ENCODE measurements around the gene MAGOH.
"Not testable (repeated sequence)": the region's sequence is repeated elsewhere in the genome, so short reads cannot be mapped to it uniquely, and the experiment has no call there.

The MAGOH gene

GRCh38 chr1:53238197-53239155 lies at the start of gene MAGOH:
TSS of gene MAGOH (minus strand) at chr1:53238518. CDS start at chr1:53238448, 70 bp downstream.
- DNase-seq = peak; percentile 94 to 97

- no peak for DNase-seq
Measured at GRCh38 chr1:53286955-53287354, 48.6 kb upstream of the MAGOH start.

- DNase-seq = no peak
Measured at GRCh38 chr1:53285969-53286760, 47.8 kb upstream of the MAGOH start.

DNA sequence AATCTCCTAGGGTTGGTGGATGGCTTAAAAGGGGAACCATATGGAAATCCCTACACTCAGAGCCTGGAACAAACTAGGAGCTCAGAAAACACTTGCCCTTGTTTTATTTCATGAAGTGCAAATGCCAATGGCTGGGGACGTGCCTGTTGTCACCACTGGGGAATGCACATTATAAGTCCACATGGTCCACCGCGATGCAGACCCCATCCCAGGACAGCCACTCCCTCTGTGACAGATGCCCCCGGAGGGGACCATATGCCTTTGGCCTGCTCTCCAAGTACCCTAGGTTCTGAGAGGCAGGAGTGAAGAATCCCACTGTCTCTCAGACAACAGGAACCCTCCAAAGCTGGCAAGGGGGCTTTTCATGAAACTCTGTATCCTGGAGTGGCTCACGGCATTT lies 47.2 kb upstream of the MAGOH start:
- no peak for DNase-seq

GRCh38 chr1:53284224-53285020 lies 46.1 kb upstream of the MAGOH start:
- DNase-seq = no peak

DNA sequence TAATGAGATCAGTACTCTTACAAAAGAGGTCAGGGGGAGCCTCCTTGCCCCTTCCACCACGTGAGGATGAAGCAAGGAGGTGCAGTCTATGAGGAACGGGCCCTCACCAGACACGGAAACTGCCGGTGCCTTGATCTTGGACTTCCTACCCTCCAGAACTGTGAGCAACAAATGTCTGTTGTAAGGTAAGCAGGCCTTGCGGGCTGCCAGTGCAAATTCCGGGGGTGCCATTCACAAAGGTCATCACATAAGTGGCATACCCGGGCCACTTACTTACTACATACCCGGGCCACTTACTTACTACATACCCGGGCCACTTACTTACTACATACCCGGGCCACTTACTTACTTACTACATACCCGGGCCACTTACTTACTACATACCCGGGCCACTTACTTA lies 44.8 kb upstream of the MAGOH start:
- DNase-seq = not testable (repeated sequence)

- no peak for DNase-seq
Measured at GRCh38 chr1:53281133-53281532, 42.8 kb upstream of the MAGOH start.

DNA sequence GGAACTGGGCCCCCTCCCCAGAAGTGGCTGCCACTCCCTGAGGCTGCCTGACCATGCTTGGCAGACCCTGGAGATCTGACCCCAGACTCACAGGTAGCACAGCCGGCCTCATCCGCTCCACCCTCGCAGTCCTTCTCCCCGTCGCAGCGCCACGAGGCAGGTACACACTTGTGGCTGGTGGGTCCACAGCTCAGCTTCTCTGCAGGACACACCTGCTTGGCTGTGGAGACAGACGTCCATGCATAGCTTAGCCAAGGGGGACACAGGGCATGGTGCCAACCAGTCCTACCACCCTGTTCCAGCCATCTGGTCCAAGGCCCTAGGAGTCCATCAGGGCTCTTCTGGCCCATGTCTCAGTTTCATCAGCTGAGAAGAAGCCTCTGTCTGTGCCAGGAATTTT lies 42.2 kb upstream of the MAGOH start:
- no peak for DNase-seq

DNA sequence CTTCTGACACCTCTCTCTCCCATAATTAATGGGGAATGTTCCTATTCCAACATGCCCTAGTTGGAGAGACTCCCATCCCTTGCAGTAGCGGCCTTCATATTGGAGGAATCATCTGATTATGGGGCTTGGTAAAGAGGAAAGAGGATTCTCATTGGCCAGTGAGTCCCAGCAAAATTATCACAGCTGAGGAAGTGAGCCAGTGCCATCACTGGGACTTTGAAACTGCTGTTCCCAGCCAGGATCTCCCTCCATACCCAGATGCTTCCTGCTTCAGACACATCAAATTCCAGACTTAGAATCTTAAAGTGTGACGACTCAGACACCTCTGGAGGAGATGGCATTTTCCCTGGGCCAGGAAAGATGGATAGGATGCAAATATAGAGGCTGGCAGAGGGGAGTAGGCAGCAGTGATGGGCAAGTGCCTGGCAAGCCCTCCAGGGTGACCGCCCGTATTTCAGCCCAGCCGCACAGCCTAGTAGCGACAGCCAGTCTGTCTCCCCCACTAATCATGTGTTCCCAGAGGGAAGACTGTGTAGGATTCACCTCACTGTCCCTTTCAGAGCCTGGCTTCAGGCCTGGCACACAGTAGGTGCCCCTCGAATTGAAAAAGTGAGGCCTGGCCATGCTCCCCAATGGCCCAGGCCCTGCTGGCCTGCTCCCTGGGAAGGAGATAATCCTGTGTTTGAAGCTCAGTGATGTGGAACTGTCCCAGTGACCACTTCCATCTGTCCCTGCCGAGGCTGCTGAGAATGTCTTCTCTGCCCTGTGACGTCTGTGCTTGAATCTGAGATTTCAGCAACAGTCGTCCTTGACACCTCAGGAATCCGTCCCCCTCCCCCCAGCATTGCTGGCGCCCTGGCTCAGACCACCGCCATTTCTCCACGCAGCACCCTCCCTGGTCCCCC lies 41.2 kb upstream of the MAGOH start:
- no peak for DNase-seq

DNA sequence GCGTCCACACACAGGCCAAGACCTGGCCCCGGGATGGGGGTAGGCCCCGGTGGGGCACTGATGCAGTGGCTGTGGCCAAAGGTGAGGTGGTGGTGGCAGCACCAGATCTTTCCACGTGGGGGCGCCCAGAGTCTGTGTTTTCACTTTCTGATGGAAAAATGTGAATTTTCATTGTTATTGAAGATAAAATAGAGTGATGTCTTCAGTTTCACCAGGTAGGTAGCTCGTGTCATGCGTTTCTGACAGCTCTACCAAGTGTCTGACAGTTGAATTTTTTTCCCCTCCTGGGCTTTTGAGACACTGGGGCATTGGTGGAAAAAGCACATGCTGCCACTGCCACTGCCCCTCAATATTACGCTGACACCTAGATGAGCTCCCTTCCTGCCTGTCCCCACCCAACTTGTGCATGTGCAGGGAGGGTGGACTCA lies 40.0 kb upstream of the MAGOH start:
- peak; percentile 76 to 79 for DNase-seq

GRCh38 chr1:53277326-53277725 lies 39.0 kb upstream of the MAGOH start:
- no peak for DNase-seq

DNA sequence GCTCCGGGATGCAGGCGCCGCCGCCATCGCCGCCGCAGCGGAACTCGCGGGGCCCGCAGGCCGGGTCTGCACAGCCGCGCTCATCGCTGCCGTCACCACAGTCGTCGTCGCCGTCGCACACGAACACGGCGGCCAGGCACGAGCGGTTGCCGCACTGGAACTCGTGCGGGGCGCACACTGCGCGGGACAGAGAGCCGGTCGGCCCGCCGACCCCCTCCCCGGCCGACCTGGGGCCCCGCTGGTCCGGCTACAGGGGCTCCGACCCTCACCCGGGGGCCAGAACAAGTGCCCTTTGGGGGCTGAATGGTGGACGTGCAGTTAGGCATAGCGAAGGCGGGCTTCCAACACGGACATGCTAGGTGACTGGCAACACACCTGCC lies 38.6 kb upstream of the MAGOH start:
- DNase-seq = no peak

GRCh38 chr1:53276153-53276901 lies 38.0 kb upstream of the MAGOH start:
- DNase-seq = no peak

DNA sequence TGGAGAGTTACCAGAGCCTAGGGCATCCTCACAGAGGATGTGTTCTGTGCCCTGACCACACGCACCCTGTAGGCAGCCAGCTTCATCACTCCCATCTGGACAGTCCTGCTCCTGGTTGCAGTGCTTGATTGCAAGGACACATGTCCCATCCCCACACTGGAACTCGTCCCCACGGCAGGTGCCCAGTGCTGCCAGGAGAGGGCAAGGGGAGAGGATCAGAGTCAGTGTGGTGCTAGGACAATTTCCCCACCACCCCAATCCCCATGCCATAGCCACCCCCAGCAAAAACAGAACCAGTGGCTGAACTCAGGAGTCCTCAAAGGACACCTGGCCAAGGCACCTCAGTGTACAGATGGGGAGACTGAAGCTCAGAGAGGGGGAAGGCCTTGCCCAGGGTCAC lies 37.2 kb upstream of the MAGOH start:
- no peak for DNase-seq

DNA sequence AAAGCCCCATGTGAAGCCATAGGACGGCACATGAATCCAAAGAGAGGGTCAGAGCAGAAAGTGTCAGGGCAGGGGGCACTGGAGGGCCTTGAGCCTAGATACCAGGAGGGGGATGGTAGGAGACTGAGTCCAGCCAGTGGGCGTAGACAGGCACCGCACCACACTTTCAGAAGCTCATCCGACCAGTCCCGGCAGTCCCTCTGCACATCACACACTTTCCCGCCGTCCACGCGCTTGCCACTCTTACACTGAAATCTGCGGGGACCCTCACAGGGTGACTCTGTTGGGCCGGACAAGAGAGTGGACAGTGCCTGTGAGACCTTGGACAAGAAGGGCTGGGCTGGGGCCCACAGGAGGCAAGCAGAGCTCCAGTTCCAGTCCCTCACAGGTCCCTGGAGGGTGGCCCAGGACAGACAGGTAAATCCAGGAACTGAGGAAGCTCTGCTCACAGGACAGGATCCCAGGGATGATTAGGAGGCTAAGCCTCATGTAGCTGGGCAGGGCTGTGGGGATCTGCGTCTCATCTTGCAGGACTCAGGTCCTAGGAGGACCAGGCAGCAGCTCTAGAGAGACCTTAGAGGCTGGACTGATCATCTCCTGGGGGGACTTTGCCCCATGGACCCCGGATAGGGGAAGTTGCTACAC lies 36.3 kb upstream of the MAGOH start:
- no peak for DNase-seq

DNA sequence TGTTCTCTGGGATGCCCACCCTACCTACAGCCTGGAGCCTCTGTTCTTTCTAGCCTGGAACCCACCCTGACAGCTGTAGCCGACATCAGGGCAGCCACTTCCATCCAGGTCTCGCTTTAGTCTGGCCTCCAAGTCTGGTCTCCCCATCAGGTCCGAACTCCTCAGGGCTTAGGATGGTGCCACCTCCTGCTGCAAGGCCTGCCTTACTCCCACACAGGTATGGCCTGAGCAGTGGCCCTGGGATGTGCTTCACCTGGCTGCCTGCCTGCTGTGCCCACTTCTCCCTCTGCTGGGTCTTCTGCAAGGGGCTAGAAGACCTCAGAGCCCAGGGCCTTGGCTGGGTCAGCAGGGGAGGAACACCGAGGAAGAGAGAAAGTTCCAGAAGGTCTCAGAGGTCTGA lies 35.7 kb upstream of the MAGOH start:
- DNase-seq = no peak

DNA sequence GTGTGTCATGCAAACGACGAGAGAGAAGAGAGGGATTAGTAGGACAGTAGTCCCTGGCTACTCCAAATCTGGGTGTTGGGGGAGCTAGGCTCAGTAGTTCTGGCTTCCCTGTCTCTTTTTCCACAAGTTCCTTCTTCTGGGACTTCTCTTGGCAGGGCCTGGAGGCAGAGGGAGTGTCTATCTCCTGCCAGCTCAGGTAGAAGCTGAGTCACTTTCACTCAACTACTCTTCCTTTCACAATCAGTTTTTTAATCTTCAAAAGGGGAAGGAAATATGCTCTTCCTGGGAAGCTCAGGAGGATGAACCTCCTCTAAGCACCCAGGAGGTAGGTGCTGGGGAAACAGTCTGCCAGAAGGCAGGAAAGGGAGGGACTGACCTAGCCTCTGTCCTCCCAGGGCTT lies 35.2 kb upstream of the MAGOH start:
- DNase-seq = no peak

DNA sequence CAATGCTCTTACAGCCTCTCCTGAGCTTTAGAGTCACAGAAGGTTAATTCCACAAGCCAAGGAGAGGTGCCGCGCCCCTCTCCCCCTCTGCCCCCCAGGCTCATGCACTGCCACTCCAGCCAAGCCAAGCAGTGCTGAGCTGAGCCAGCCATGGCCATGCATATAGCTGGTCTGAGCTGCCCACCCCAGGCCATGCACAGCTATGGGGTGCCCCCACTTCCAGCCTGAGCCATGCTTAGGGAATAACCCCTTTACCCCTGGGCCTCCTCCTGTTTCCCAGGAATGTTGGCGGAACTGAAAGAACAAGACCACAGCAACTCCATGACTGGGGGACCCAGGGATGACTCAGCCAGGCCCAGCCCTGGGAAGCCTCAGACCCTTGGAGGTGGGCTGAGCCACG lies 34.0 kb upstream of the MAGOH start:
- no peak for DNase-seq

DNA sequence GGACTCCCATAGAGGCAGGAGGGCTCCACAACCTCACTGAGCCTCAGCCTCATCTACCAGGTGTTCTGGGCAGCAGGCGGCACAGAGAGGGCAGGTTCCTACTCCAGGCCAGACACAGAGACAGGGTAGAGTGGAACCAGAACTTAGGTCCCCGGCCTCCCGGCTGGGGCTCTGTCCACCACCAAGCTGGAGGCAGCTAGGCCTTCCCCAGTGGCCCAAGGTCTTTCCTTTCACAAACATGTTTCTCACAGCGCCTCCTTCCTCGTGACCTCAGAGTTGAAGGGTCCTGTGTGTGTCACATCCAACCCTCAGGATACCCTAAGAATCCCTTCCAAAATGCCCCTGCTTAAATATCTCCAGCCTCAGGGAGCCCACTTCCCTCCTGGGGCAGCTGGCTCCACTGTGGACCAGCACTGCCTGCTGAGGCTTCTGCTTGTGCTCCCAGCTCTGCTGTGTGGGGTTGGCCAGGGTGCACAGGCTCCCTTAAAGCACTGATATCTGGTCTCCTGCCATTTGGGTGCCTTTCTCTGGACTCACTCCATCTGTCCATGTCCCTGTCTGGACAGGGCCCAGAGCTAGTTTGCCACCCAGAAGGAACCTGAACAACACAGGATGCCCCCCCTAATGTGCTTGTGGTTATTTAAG lies 33.2 kb upstream of the MAGOH start:
- no peak for DNase-seq

DNA sequence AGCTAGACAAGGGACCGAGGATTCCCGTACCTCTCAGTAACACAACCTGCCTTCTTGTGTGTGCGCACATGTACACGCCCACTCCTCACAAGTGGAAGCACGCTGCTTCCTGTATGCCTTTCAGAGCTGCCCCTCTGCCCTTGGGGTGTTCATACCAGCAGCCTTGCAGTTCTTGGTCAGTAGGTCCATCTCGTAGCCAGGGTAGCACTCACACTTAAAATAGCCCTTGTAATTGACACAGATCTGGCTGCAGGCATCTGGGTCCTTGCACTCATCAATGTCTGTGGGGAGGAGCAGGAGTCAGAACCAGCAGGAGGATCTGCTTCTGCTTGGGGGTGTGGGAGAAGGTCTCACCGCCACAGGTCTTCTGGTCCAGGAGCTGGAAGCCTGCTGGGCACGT lies 32.6 kb upstream of the MAGOH start:
- no peak for DNase-seq
